HG03066 (cell line): ENCODE measurements around the gene IFI44.
A peak's percentile ranks its signal among the peaks of the same experiment; 100 is the strongest.

ENCODE experiments used
- ATAC-seq: cut with Tn5 transposase; IDR thresholded peaks from one replicate; pipeline ENCODE4 v1.9.1; 2021; ENCODE audit warnings: low read depth; ENCODE audit not compliant: unreplicated experiment

Gene IFI44

DNA sequence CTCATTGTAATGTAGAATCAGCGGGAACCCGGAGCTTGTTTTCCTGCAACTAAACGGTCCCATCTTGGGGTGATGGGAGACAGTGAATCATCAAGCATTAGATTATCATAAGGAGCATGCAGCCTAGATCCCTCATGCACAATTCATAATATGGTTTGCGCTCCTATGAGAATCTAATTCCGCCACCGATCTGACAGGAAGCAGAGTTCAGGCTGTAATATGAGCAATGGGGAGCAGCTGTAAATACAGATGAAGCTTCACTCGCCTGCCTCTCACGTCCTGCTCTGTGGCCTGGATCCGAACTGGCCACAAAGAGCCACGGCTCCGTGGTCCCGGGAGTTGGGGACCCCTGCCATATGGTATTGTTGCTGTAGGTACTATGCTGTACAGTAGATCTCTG is 1.6 kb downstream of the IFI44 start:
- no peak for ATAC-seq

DNA sequence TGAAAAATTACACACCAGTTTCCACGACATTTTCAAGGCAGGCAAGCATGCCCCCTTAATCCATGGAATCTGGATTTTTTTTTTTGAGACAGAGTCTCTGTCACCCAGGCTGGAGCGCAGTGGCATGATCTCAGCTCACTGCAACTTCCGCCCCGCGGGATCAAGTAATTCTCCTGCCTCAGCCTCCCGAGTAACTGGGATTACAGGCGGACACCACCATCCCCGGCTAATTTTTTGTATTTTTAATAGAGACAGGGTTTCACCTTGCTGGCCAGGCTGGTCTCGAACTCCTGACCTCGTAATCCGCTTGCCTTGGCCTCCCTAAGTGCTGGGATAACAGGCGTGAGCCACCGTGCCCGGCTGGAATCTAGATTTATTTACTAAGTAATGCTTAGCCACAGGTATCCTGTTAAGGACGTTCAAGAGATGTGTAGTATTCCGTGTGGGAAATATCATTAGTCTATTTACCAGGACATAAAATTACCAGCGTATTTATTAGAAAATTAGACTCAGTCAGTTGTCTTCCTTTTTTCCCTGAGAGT is 2.5 kb downstream of the IFI44 start:
- ATAC-seq, result no peak

DNA sequence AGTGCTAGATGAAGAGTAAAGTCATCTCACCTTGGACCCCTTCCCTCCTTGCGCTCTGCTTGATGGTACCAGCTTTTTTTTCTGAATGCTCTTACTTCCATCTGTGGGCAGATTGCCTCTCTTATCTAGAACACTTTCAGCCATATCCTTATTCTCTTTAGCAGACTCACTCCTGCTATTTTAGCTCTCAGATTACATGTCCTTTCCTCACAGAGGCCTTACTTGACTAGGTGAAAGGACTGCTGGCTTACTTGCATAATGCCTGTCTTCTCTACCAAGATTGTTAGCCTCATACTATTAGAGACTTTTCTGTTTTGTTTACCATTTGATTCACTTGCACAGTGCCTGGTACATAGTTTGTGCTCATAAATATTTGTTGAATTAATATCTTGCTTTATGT is 9.3 kb downstream of the IFI44 start:
- no peak for ATAC-seq

DNA sequence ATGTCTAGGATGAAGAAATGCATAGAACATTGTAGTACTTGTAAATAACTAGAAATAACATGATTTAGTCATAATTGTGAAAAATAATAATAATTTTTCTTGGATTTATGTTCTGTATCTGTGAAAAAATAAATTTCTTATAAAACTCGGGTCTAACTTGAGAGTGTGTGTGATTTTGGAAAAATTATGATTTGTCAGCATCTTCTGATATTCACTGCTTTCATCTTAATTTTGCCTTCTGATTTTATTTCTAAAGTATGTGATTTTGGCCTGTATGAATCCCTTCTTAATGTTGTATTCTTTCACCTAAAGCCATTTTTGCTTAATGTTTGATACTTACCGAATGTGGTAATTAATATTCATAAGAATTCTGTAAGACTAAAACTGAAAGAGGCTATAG is 14.3 kb downstream of the IFI44 start:
- no peak for ATAC-seq

DNA sequence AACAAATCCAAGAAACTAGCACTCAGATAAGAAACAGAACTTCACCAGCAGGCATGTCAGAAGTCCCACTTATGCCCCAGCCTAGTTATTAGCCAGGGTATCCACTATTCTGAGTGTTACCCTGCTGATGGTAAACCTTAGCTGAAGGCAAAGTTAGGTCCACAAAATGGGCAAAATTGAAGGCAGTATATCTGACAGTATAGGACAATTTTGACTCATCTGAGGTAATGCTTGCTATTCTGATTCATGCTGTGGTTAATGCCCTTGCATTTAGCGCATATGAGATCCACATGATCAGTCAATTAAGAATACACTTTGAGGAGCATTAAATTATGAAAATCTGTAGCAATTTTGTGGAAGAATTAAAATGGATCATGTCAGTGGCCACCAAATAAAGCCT is 15.1 kb downstream of the IFI44 start:
- ATAC-seq, result no peak

DNA sequence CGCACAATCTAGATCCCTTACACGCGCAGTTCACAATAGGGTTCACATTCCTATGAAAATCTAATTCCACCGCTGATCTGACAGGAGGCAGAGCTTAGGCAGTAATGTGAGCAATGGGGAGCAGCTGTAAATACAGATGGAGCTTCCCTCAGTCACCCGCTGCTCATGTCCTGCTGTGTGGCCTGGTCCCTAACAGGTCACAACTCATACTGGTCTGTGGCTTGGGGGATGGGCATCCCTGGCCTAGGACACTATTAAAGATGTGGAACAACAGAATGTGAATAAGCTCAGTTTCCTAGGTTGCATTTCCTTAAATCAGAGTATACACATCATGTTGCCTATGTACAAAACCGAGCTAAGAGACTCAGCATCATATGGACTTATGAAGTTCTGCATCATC is 16.2 kb downstream of the IFI44 start:
- ATAC-seq, result no peak

DNA sequence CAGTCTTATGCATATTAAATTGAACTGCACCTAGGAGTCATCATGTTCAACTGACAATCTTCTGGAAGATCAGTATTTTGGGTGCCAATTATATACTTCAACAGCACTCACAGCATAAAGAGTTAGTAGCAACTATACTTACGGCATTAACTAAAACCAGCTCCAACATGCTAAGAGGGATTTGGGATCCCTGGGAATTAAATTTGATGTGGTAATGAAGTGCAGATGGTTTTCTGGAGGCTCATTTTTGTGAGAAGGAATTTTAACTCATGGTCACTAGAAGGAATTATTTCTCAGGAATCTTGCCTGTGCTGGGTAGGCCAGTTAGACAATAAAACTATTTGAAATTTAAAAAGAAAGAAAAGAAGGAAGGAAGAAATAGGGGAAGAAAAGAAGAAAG is 18.3 kb downstream of the IFI44 start:
- no peak for ATAC-seq

DNA sequence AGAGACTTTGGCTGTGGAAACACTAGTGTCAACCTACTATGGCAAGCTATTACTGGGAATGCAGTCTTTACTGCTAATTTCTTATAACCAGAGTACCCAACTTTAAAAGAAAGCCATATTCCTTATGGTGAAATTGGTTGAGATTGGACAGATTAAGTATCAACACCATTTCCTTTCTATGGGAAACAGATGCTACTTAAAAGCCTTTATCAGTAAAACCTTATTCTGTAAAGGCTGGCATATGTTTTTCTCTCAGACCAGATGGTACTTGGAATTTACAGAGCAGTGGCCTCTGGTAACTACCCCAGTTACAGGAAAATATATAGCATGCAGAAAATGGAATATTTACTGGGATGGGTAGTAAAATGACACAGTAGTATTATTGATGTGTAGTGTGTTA is 18.8 kb downstream of the IFI44 start:
- ATAC-seq, result no peak

DNA sequence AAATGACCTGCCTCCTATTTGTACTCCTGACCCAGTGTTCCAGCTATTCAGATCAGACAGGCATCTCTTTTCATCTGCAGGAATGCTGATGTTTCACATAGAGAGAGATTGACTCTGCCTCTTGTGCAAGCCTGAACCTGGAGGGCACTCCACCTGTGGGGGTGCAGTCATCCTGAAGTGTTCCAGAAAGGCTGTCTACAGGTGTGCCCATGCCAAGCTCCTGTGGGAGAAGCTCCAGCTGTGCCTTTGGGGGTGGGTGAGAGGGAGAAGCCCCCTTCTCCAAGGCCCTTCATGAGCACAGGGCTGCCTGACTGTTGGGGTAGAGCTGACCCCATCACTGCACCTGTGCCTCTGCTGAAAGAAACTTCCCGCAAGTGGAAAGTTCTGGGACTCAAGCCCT is 22.8 kb downstream of the IFI44 start:
- no peak for ATAC-seq

DNA sequence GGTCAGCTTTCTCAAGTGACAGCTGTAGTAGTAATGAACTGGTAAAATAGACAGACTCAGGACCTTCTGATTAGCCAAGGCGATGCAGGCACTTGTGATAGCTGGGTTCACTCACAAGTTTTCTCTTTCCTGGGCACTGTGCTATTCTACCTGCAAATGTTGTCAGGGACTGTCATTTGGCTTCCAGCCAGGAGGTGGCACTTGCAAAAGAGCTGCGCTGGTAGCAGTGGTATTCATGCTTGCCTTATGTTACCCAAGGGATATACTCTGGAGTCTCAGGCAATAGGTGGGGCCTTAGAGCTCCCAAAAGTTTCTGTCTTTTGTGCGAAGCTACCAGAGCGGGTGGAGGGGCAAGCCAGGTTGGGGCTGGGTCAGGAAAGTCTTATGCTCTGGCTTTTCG is 23.5 kb downstream of the IFI44 start:
- ATAC-seq, result no peak

DNA sequence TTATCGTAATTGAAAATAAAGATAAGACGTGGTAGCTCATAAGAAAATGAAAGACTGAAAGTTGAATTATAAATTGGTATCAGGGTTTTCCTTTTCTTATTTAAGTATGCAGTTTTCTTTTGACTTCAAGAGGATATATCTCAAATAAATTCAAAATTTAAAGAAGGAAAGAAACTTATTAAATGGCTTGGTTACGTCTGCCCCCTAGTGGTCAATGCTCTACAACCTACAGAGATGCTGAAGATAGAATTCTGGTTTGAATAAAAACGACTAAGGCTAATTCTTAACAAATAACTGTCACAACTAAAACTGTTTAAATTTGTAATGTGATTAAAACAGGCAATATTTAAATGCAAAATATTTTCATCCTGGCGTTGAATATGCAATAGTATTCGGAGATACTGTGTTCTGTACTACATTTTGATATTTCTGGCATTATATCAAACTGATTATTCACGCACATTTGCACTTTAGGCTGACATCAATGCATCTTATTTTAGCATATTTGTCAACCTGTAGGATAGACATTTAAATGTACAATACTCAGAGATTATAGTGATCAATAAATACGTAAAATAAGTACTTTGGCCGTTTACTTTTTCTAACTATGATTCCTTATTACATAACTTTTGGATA is 26.8 kb downstream of the IFI44 start:
- peak; percentile 35 for ATAC-seq

DNA sequence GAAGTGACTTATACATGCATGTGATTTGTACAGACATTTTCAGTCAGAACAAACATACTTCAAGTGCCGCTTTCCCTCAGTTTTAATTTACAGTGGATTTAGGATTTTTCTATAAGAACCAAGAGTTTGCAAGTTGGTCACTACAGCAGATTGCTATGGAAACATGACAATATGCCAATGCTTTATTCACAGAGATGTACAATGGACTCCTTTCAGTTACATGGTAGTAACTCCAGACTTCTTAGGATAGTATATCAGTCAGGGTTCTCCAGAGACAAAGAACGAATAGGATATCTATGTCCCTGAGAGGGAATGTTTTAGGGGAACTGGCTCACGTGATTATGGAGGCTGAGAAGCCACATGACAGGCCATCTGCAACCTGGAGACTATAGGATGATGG is 27.4 kb downstream of the IFI44 start:
- ATAC-seq, result no peak

DNA sequence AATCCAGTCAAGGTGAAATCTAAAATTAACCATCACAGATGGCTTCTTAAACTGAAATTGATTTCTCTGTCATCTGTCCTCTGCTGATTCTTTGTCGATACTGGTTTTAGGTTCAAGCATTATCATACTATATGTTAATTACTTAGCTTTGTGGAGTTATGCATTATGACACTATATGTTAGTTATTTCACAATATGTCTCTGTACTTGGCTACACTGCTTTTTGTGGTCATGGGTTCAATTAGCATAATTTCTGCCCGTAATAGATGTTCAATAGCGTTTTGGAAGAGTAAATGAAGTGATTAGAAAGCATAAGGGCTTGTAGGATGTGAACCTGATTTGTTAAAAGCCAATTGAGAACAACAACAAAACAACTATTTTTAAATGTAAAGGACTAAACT is 28.2 kb downstream of the IFI44 start:
- no peak for ATAC-seq

DNA sequence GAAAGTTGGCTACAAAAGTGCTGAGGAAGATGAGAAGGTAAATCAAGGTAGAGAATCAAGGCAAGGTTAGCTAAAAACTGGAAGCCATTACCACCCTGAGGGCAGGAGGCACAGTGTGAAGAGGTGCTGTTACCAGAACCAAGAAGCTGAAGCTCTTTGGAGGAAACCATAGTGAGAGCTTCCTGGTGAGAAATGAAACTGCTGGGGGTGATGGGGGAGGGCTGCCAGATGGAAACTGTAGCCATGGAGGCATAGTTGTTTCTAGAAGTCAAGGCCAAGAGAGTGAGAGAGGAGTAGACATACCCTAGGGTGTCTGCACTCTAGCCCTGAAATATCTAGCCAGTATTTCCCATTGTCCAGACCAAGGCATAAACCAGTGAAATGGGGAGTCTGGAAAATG is 28.7 kb downstream of the IFI44 start:
- peak; percentile 74 for ATAC-seq

DNA sequence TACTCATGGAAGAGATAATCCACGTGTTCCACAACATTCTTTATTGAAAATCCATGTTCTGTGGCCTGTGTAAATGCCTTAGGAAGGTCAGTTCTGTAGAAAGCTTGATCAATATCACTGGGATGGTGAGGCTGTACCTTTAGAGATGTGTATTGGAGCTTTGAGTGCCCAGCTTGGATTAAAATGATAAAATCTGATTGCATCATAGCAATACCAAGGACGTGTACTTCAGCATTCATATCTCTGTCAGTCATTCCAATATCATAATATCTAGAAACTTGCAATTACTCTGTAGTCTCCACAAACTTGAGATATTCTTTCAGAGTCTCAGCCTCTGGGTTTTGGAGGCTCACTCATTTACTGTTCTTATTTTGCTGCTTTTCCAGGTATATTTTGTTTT is 31.6 kb downstream of the IFI44 start:
- no peak for ATAC-seq

DNA sequence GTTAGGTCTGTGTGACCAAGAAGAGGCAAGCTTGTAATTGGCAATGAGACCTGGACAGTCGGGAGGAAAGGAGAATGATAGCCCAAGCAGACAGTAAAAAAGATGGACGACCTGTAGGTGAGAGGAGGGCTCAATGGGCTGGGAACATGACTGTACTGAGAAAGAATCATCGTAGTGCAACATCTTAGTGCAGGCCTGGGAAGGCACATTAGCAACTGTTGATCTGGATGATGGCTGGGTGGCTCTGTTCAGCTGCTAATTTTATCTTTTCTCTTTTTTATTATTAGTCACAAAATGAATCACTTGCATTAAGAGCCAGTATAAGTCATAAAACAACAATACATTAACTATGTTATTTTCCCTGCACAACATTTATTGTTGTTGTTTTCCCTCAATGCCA is 32.9 kb downstream of the IFI44 start:
- ATAC-seq, result no peak

DNA sequence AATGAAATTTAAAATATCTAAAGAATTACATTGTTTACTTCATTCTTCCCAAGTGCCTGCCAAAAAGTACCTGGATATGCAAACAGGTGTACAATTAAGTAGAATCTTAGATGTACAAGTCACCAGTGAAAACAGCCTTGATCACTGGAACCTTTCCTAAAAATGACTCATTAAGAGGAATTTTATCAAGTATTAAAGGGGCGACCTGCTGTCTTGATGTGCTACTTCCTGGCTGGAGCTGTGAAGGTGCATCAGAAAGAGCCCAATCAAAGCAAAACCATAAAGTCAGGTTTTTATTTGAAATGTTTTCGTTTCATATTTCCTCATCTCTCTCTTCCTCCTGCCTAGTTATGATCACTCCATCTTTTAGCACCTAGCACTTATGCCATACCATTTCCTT is 33.4 kb downstream of the IFI44 start:
- no peak for ATAC-seq

DNA sequence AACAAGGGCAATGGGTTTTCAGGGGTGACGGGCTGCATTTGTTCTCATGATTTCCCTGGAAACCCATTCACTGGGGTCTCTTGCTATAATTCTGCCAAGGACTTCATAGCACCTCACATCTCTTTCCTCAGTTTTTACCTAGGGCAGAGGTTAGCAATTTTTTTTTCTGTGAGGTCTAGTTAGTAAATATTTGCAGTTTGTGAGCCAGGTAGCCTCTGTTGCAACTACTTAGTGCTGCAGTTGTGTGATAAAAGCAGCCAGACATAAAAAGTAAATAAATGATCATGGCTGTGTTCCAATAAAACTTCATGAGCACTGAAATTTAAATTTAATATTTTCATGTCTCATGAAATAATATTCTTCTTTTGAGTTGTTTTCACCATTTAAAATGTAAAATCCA is 37.7 kb downstream of the IFI44 start:
- ATAC-seq, result no peak

DNA sequence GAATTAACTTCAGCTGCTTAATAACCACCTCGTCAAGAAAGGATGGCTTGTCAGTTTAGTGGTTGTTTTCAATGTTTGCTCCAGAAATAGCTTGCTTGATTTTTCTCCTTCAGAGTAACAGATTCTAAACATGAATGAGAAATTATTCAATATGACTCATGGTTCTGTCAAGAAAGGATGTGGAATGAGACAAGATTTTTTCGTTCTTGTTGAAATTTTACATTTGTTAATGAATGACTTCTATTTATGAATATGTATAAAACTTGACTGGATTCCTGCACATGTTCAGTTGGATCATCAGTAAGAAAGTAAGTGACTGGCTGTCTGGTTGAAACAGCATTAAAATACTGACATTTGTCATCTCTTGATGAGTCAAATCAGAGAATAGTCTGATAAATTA is 38.3 kb downstream of the IFI44 start:
- ATAC-seq, result no peak

DNA sequence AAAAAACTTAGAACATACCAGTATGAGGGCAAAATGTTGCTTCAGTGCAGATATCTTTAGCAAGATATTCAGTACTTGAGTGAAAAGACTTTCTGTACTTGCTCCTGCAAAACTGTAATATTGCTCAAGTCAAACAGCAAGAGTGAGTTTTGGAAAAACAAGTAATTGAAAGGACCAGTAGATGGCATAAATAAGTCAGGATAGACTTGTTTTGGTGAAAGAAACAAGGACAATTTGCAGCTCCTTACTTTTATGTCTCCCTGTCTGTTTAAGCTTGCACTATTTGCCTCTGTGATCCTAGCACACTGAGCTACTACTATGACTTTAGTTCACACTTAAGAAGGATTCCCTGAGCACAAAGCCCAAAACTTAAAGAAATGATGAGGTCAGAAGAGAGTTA is 39.1 kb downstream of the IFI44 start:
- ATAC-seq, result no peak

DNA sequence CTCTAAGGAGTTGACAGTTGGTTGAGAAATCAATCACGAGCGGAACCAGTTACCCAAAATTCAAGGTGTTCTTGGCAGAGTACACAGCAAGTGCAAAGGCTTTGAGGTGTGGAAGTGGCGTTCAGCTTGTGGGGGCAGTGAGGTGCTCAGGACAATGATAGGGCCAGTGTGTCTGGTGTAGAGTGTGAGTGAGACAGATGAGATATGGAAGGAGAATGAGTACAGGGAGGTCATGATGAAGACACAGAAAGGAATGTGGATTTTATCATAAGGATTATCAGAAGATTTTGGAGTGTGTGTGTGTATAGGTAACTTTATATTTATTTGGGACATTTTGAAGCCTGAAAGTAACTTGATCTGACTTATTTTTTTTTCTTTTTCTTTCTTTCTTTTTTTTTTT is 40.9 kb downstream of the IFI44 start:
- ATAC-seq, result no peak

DNA sequence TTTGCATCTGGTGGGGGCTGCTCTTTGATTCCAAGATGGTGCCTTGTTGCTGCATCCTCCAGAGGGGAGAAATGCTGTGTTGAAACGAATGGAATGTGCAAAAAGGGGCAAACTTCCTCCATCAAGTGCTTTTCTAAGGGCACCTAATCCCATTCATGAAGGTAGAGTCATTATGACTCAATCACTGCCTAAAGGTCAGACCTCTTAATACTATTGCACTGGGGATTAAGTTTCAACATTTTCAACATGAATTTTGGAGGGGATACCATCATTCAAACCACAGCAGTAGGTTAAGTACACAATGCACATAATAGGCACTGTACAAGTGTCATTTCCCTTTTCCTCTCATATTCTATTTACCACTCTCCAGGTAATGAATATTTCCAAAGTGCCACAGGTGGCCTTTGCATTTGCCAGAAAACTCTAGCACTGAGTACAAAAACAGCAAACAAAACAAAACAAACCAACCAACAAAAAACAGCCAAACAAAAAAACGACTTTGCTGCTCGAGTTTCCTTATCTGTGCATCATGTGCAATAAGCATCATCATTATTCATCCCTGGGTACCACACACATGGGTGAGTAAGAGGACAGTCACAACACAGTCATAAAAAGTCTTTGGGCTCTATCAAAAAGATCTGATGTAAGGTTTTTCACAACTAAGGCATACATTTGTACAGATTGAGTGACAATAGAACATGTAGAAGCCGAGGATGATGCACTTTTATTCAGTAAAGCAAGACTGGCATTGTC is 42.5 kb downstream of the IFI44 start:
- ATAC-seq, result no peak
